B cell (primary cell): ENCODE data around the gene HSBP1L1. TPM values are rescaled to one million over a fixed set of nuclear protein-coding genes. Genes with fewer than 3 reads are reported as not detected.

Experiments
- ATAC-seq: fragments of 200-7000 bp; cut with Tn5 transposase; one replicate; pipeline ENCODE4 v1.10.0; 2021; ENCODE audit warnings: low read depth, mild to moderate bottlenecking, moderate number of reproducible peaks, moderate library complexity
- CTCF ChIA-PET: fragments of 350-600 bp; sonication (Branson Sonifier 250); formaldehyde crosslinking; loops from one replicate; lab custom pipeline; 2021; ENCODE audit warnings: antibody characterized with exemption, inconsistent platforms; lab: Charles Lee
- POLR2A ChIA-PET: fragments of 350-600 bp; sonication (Branson Sonifier 250); formaldehyde crosslinking; loops from one replicate; lab custom pipeline; 2021; ENCODE audit warnings: antibody characterized with exemption; lab: Charles Lee
- DNase-seq: peaks from one replicate; pipeline ENCODE4 v3.0.0; 2013
- H2AFZ ChIP-seq: 2 replicates; pipeline ENCODE4 v1.6.1; 2012; ENCODE audit warnings: mild to moderate bottlenecking, low read depth, low read length; ENCODE audit not compliant: insufficient read depth, poor library complexity, severe bottlenecking
- H3K27ac ChIP-seq, 2 donors: 1 replicate in 1 of 2; 2 replicates in 1 of 2; pipeline ENCODE4 v1.5.1; 2012 to 2013; ENCODE audit warnings: low read length in 2 of 2, mild to moderate bottlenecking in 2 of 2, moderate library complexity in 1 of 2
- H3K27me3 ChIP-seq, 4 experiments: fragments of 200-600 bp in 1 of 4; sonication (generic) in 1 of 4; replicated peaks in 1 of 4; 1 replicate in 2 of 4; 2 replicates in 2 of 4; pipeline versions ENCODE4 v1.6.1 to v1.7.0; 2013 to 2016; ENCODE audit warnings: low read length in 3 of 4, mild to moderate bottlenecking in 2 of 4, mixed read lengths in 1 of 4, moderate library complexity in 1 of 4; ENCODE audit not compliant: insufficient read depth in 4 of 4, control insufficient read depth in 3 of 4; ENCODE audit errors: control extremely low read depth in 1 of 4
- H3K36me3 ChIP-seq, 2 experiments: replicated peaks in 1 of 2; 1 replicate in 1 of 2; 2 replicates in 1 of 2; pipeline versions ENCODE4 v1.6.1 to v1.7.1; 2013; ENCODE audit warnings: low read length in 1 of 2; ENCODE audit not compliant: insufficient read depth in 2 of 2, control insufficient read depth in 1 of 2; ENCODE audit errors: control extremely low read depth in 1 of 2, extremely low read depth in 1 of 2
- H3K4me1 ChIP-seq, 2 donors: fragments of 200-600 bp in 1 of 2; sonication (generic) in 1 of 2; 1 replicate in 1 of 2; 2 replicates in 1 of 2; pipeline versions ENCODE4 v1.5.1 to v1.6.1; 2013 to 2017; ENCODE audit warnings: low read length in 2 of 2; ENCODE audit not compliant: control insufficient read depth in 2 of 2, insufficient read depth in 2 of 2
- H3K4me2 ChIP-seq: replicated peaks from 2 replicates; pipeline ENCODE3; 2012; ENCODE audit warnings: mild to moderate bottlenecking, low read depth, low read length; ENCODE audit not compliant: poor library complexity, severe bottlenecking
- H3K4me3 ChIP-seq, 5 experiments: fragments of 200-600 bp in 1 of 5; sonication (generic) in 1 of 5; 1 replicate in 3 of 5; 2 replicates in 2 of 5; pipeline versions ENCODE4 v1.5.1 to v1.7.0; 2011 to 2016; ENCODE audit warnings: low read length in 4 of 5, mild to moderate bottlenecking in 4 of 5, low read depth in 2 of 5, control low read depth in 1 of 5, moderate library complexity in 1 of 5; ENCODE audit not compliant: insufficient read depth in 1 of 5; ENCODE audit errors: control extremely low read depth in 1 of 5, extremely low read depth in 1 of 5
- H3K79me2 ChIP-seq: fragments of 200-600 bp; sonication (generic); one replicate; pipeline ENCODE4 v1.6.0; 2016; ENCODE audit warnings: low read length; ENCODE audit not compliant: control insufficient read depth, insufficient read depth
- H3K9ac ChIP-seq: fragments of 200-600 bp; sonication (generic); 2 replicates; pipeline ENCODE4 v1.6.1; 2017; ENCODE audit warnings: mild to moderate bottlenecking, low read length, moderate library complexity
- H3K9me3 ChIP-seq, 3 donors: one replicate each; pipeline versions ENCODE4 v1.6.1 to v1.7.1; 2013; ENCODE audit warnings: low read length in 2 of 3; ENCODE audit not compliant: control insufficient read depth in 2 of 3, insufficient read depth in 1 of 3; ENCODE audit errors: control extremely low read depth in 1 of 3
- H4K20me1 ChIP-seq: 2 replicates; pipeline ENCODE4 v1.6.0; 2012; ENCODE audit warnings: mild to moderate bottlenecking, low read length; ENCODE audit not compliant: insufficient read depth, control insufficient read depth, poor library complexity, severe bottlenecking
- H3K27ac Mint-ChIP-seq: one replicate; pipeline ENCODE4 v1.8.0; 2021; ENCODE audit warnings: mixed read lengths
- H3K27me3 Mint-ChIP-seq: one replicate; pipeline ENCODE4 v1.8.0; 2021; ENCODE audit warnings: mixed read lengths
- H3K4me1 Mint-ChIP-seq: one replicate; pipeline ENCODE4 v1.8.0; 2021; ENCODE audit warnings: mixed read lengths
- H3K4me3 Mint-ChIP-seq: one replicate; pipeline ENCODE4 v1.8.0; 2021; ENCODE audit warnings: mixed read lengths
- H3K9me3 Mint-ChIP-seq: one replicate; pipeline ENCODE4 v1.8.0; 2022; ENCODE audit warnings: mixed read lengths; ENCODE audit not compliant: insufficient read depth
- CTCF ChIP-seq: fragments of 200-600 bp; IDR thresholded peaks from one replicate; pipeline ENCODE4 v1.8.0; 2022; ENCODE audit warnings: antibody characterized with exemption, mild to moderate bottlenecking
- EZH2 ChIP-seq: IDR thresholded peaks from 2 replicates; pipeline ENCODE4 v1.6.1; 2012; ENCODE audit warnings: borderline replicate concordance, low read depth, mild to moderate bottlenecking, moderate library complexity, low read length; ENCODE audit not compliant: insufficient read depth, poor library complexity, severe bottlenecking
- WGBS: methylation state at CpG from one replicate; pipeline ENCODE4 v1.1.5; 2013; ENCODE audit warnings: missing lambda C conversion rate; ENCODE audit not compliant: insufficient coverage; 5-methylcytosine and 5-hydroxymethylcytosine counted together
- intact Hi-C: fragments of 100-400 bp; cut with micrococcal nuclease; formaldehyde crosslinking; loops from one replicate; pipeline ENCODE4 v1.10.0; 2022
- polyA plus RNA-seq: library from polyadenylated mRNA; depleted of rRNA; stranded (reverse); fragments of >200 nt; gene quantifications from 2 replicates; pipeline ENCODE4 v1.2.3, GENCODE V29; 2012
- total RNA-seq, 2 donors: library from RNA; stranded (reverse); fragments of 120-200 nt in 1 of 2; gene quantifications; 1 replicate in 1 of 2; 2 replicates in 1 of 2; pipeline versions ENCODE4 v1.2.3 to v1.2.4, GENCODE V29; 2013 to 2022

The HSBP1L1 gene
- total and polyA plus RNA-seq, 2 donors (not counting 1 experiment from before 2014, with no cell fraction given): 4.6 to 7.2 TPM

- no peaks in the 10 kb centered on the region for H3K27me3 Mint-ChIP-seq
- Histone ChIP-seq H3K27me3 (no peaks in the 10 kb centered on the region), H3K4me2 (no peak overlapping the region), H3K9me3 (no peaks in the 10 kb centered on the region), H3K27ac (no peak overlapping the region), H3K79me2 (peaks cover 89% of the 10 kb centered on the region), H3K4me3 (no peak overlapping the region), H4K20me1 (peaks cover 77% of the 10 kb centered on the region), H3K36me3 (peaks cover 3 to 30% of the 10 kb centered on the region in 2 experiments), H2AFZ (no peak overlapping the region), H3K4me1 (peaks cover 27 to 52% of the 10 kb centered on the region in 2 donors), H3K9ac (no peak overlapping the region)
- H3K9me3 Mint-ChIP-seq: no peaks in the 10 kb centered on the region
- intact Hi-C loops: no loop called here
- DNase-seq: no peak
- 100% methylated on average over 3 of the region's 14 CpGs for WGBS
- ChIA-PET CTCF (interaction anchor here (1.2 kb wide), 1 partner anchor 10 kb away, joined by 3 read pairs; no protein-coding TSS in a partner anchor), POLR2A (no interaction called here)
- no peak for TF ChIP-seq CTCF
- TF ChIP-seq EZH2: no peak
- H3K4me1 Mint-ChIP-seq: peaks cover 57% of the 10 kb centered on the region
- ATAC-seq: no peak
- no peak overlapping the region for H3K27ac Mint-ChIP-seq
- H3K4me3 Mint-ChIP-seq: no peak overlapping the region
These were observed 17.2 kb upstream of the HSBP1L1 start for GRCh38 chr18:79947054-79947755.

GRCh38 chr18:79947881-79948610 lies 16.4 kb upstream of the HSBP1L1 start:
- H3K4me3 Mint-ChIP-seq: no peak overlapping the region
- peaks cover 27 to 54% of the 10 kb centered on the region in 2 donors for H3K4me1 ChIP-seq
- H3K79me2 ChIP-seq: peaks cover 81% of the 10 kb centered on the region

More at GRCh38 chr18:79947881-79948610, 16.4 kb upstream of the HSBP1L1 start:
- Histone ChIP-seq H3K9me3 (no peaks in the 10 kb centered on the region), H3K4me2 (no peak overlapping the region), H3K36me3 (peaks cover 0 to 24% of the 10 kb centered on the region in 2 experiments), H3K27ac (no peak overlapping the region), H3K9ac (no peak overlapping the region), H3K27me3 (no peaks in the 10 kb centered on the region), H2AFZ (no peak overlapping the region), H4K20me1 (peaks cover 68% of the 10 kb centered on the region), H3K4me3 (no peak overlapping the region)
- ChIA-PET CTCF (interaction anchor here (1.2 kb wide), 1 partner anchor 9 kb away, joined by 3 read pairs; no protein-coding TSS in a partner anchor), POLR2A (no interaction called here)
- TF ChIP-seq CTCF: no peak
- no peak for TF ChIP-seq EZH2
- peak overlapping the region; percentile 61 for H3K27ac Mint-ChIP-seq
- H3K9me3 Mint-ChIP-seq: no peaks in the 10 kb centered on the region
- ATAC-seq: no peak
- no peaks in the 10 kb centered on the region for H3K27me3 Mint-ChIP-seq
- DNase-seq: no peak
- 98% methylated on average over 10 of the region's 15 CpGs for WGBS
- H3K4me1 Mint-ChIP-seq: peaks cover 57% of the 10 kb centered on the region
- intact Hi-C loops: no loop called here
